ENCODE measurements around the gene BTBD9. TPM values are rescaled to one million over a fixed set of nuclear protein-coding genes. Genes with fewer than 3 reads are reported as not detected.

BTBD9 gene
- total and polyA plus RNA-seq, 2 of the 13 experiments (the other 11 are each of a cell fraction or from before 2014, with no cell fraction given) = 1.2 to 3.0 TPM

DNA sequence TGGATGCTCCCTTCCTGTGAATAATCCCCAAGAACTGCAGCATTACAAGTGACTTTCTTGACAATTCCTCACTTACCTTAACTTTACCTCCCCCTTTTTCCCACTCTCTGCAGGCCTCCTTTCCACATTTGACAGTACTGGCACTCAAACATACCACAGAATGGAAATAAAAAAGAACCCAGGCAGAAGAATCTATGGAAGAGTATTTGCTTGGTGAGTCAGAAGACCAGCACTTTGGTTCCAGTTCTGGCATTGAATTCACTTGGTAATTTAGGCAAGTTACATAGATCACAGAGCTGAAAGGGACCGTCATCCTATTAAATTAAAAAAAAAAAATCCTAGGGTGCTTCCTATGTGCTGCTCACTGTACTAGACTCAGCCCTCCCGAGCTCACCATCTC lies 55.0 kb downstream of the BTBD9 start:
- Histone ChIP-seq H3K36me3 (replicated peaks in 1 of 2; ENCODE audit: control insufficient read depth in 1 of 2, insufficient read depth in 2 of 2, low read length in 2 of 2) (no peaks in the 10 kb centered on the region), H3K9me3 (ENCODE audit: low read length) (no peaks in the 10 kb centered on the region), H4K20me1 (ENCODE audit: insufficient read depth, low read length) (no peaks in the 10 kb centered on the region), H3K4me1 (ENCODE audit: insufficient read depth, low read length) (peaks cover 6% of the 10 kb centered on the region), H3K4me3 (replicated peaks in 1 of 3; ENCODE audit: insufficient read depth in 1 of 3, low read depth in 2 of 3, low read length in 3 of 3) (no peak overlapping the region), H3K27me3 (ENCODE audit: control insufficient read depth in 1 of 2, insufficient read depth in 2 of 2, low read length in 2 of 2) (no peaks in the 10 kb centered on the region), H3K9ac (ENCODE audit: insufficient read depth, low read depth, low read length) (no peak overlapping the region), H3K4me2 (ENCODE audit: low read depth, low read length) (no peak overlapping the region), H3K79me2 (ENCODE audit: insufficient read depth, low read length) (no peaks in the 10 kb centered on the region), H3K27ac (ENCODE audit: extremely low read length, insufficient read depth, low read length) (no peak overlapping the region), H2AFZ (ENCODE audit: low read length) (no peak overlapping the region)
- BruUV-seq (replicated peaks) = no TSS peak
- TF ChIP-seq ZNF430 (CRISPR knock-in tag; IDR thresholded peaks at IDR 0.05) (no peak), HNRNPL (IDR thresholded peaks at IDR 0.05; ENCODE audit: low read depth, low read length) (no peak), ZNF589 (CRISPR knock-in tag; conservative IDR thresholded peaks at IDR 0.05) (no peak), GABPB1 (CRISPR knock-in tag; IDR thresholded peaks at IDR 0.05) (no peak), ARNT2 (CRISPR knock-in tag; IDR thresholded peaks at IDR 0.05; ENCODE audit: low read depth) (no peak), ZNF557 (CRISPR knock-in tag; IDR thresholded peaks at IDR 0.05) (no peak), ZNF224 (CRISPR knock-in tag; IDR thresholded peaks at IDR 0.05) (no peak), CCAR2 (optimal IDR thresholded peaks at IDR 0.05; ENCODE audit: low read depth, low read length) (no peak), RBAK (CRISPR knock-in tag; IDR thresholded peaks at IDR 0.05) (no peak), MBD4 (IDR thresholded peaks at IDR 0.05; ENCODE audit: borderline replicate concordance, low read length) (no peak), ZFP36L1 (CRISPR knock-in tag; IDR thresholded peaks at IDR 0.05) (no peak), FLYWCH1 (CRISPR knock-in tag; IDR thresholded peaks at IDR 0.05) (no peak), NFRKB (IDR thresholded peaks at IDR 0.05) (no peak), PPARG (CRISPR knock-in tag; conservative IDR thresholded peaks at IDR 0.05) (no peak), CEBPZ (IDR thresholded peaks at IDR 0.05; ENCODE audit: low read length) (no peak), DZIP1 (CRISPR knock-in tag; IDR thresholded peaks at IDR 0.05) (no peak), ZNF274 (CRISPR knock-in tag; IDR thresholded peaks at IDR 0.05) (no peak), ZNF577 (CRISPR knock-in tag; IDR thresholded peaks at IDR 0.05; ENCODE audit: borderline replicate concordance, low read depth) (no peak)
- TF ChIP-seq, protein P1, sequence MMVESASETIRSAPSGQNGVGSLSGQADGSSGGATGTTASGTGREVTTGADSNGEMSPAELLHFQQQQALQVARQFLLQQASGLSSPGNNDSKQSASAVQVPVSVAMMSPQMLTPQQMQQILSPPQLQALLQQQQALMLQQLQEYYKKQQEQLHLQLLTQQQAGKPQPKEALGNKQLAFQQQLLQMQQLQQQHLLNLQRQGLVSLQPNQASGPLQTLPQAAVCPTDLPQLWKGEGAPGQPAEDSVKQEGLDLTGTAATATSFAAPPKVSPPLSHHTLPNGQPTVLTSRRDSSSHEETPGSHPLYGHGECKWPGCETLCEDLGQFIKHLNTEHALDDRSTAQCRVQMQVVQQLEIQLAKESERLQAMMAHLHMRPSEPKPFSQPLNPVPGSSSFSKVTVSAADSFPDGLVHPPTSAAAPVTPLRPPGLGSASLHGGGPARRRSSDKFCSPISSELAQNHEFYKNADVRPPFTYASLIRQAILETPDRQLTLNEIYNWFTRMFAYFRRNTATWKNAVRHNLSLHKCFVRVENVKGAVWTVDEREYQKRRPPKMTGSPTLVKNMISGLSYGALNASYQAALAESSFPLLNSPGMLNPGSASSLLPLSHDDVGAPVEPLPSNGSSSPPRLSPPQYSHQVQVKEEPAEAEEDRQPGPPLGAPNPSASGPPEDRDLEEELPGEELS (CRISPR knock-in tag; IDR thresholded peaks at IDR 0.05) = no peak
- intact Hi-C loops (cut with micrococcal nuclease; ENCODE audit: unreplicated experiment) = no loop called here
- no peak for ATAC-seq
- ChIA-PET CTCF (ENCODE audit: low intra/inter-chr PET ratio, low total read pairs) (no interaction called here), POLR2A (no interaction called here)
- WGBS (ENCODE audit: low lambda C conversion rate) = 68% methylated on average over 2 of the region's 2 CpGs
- no peak for FAIRE-seq
- DNase-seq (ENCODE audit: low spot score) = no peak
- in situ Hi-C loops (cut with HindIII; ENCODE audit: extremely low pct_ligation_motif_present, low pct_unique_long_range_greater_than_20kb) = no loop called here
